Colon (tissue), 2 donors: ENCODE measurements around the gene CLCA1.

Experiments used
- FAIRE-seq: peaks from 2 replicates; lab custom pipeline; 2012; peaks lifted over from hg19 to GRCh38; lab: Jason Lieb, UNC
- donor health status: control.
- donor health status: control.

The CLCA1 gene

GRCh38 chr1:86468501-86468977 is at the start of gene CLCA1:
CLCA1 (plus strand) TSS chr1:86468927; CDS start chr1:86468972, 45 bp downstream.
- no peak for FAIRE-seq

GRCh38 chr1:86419277-86419903 is 49.3 kb upstream of the CLCA1 start:
- no peak for FAIRE-seq

- no peak for FAIRE-seq
Observed at GRCh38 chr1:86421601-86422280, 47.0 kb upstream of the CLCA1 start.

- FAIRE-seq, result no peak
Observed at GRCh38 chr1:86423473-86423872, 45.3 kb upstream of the CLCA1 start.

GRCh38 chr1:86423873-86424272 is 44.9 kb upstream of the CLCA1 start, which contains the start of gene CLCA2:
CLCA2 (plus strand) TSS chr1:86424171; CDS start chr1:86424248, 77 bp downstream.
- no peak for FAIRE-seq

GRCh38 chr1:86429122-86429725 is 39.5 kb upstream of the CLCA1 start:
- no peak for FAIRE-seq

- FAIRE-seq, result no peak
Observed at GRCh38 chr1:86429835-86430234, 38.9 kb upstream of the CLCA1 start.

- FAIRE-seq, result no peak
Observed at GRCh38 chr1:86430376-86430775, 38.4 kb upstream of the CLCA1 start.

- no peak for FAIRE-seq
Observed at GRCh38 chr1:86434059-86434458, 34.7 kb upstream of the CLCA1 start.

- no peak for FAIRE-seq
Observed at GRCh38 chr1:86435327-86435726, 33.4 kb upstream of the CLCA1 start.

GRCh38 chr1:86436041-86436440 is 32.7 kb upstream of the CLCA1 start:
- no peak for FAIRE-seq

- no peak for FAIRE-seq
Observed at GRCh38 chr1:86441581-86441980, 27.1 kb upstream of the CLCA1 start.

GRCh38 chr1:86441997-86442396 is 26.7 kb upstream of the CLCA1 start:
- no peak for FAIRE-seq

GRCh38 chr1:86445919-86446318 is 22.8 kb upstream of the CLCA1 start:
- no peak for FAIRE-seq

- no peak for FAIRE-seq
Observed at GRCh38 chr1:86447198-86447790, 21.4 kb upstream of the CLCA1 start.

- no peak for FAIRE-seq
Observed at GRCh38 chr1:86448670-86449069, 20.1 kb upstream of the CLCA1 start.

- no peak for FAIRE-seq
Observed at GRCh38 chr1:86449103-86449502, 19.6 kb upstream of the CLCA1 start.

GRCh38 chr1:86450847-86451246 is 17.9 kb upstream of the CLCA1 start:
- no peak for FAIRE-seq

GRCh38 chr1:86453664-86454063 is 15.1 kb upstream of the CLCA1 start:
- no peak for FAIRE-seq

GRCh38 chr1:86455073-86455472 is 13.7 kb upstream of the CLCA1 start:
- no peak for FAIRE-seq

- no peak for FAIRE-seq
Observed at GRCh38 chr1:86460998-86461397, 7.7 kb upstream of the CLCA1 start.

GRCh38 chr1:86461482-86461881 is 7.2 kb upstream of the CLCA1 start:
- no peak for FAIRE-seq

- FAIRE-seq, result no peak
Observed at GRCh38 chr1:86464819-86465218, 3.9 kb upstream of the CLCA1 start.
